Astrocyte (in vitro differentiated cells and primary cell): Measurements from ENCODE around the gene BYSL. TPM values are rescaled to one million over a fixed set of nuclear protein-coding genes. Genes with fewer than 3 reads are reported as not detected.

Experiments used
- DNase-seq: peaks from one replicate; pipeline ENCODE4 v3.0.0-alpha.2; 2010; ENCODE audit warnings: low read depth
- FAIRE-seq: peaks from 2 replicates; lab custom pipeline; 2011; peaks lifted over from hg19 to GRCh38; lab: Jason Lieb, UNC
- H2AFZ ChIP-seq: 2 replicates; pipeline ENCODE4 v1.6.0; 2012; ENCODE audit warnings: low read depth, low read length, inconsistent platforms
- H3K27ac ChIP-seq: 2 replicates; pipeline ENCODE4 v1.5.1; 2011; ENCODE audit warnings: low read depth, low read length, inconsistent platforms
- H3K27me3 ChIP-seq: 2 replicates; pipeline ENCODE4 v1.6.0; 2011; ENCODE audit warnings: low read length, inconsistent platforms; ENCODE audit not compliant: insufficient read depth
- H3K36me3 ChIP-seq: 2 replicates; pipeline ENCODE4 v1.5.1; 2011; ENCODE audit warnings: low read length, inconsistent platforms; ENCODE audit not compliant: insufficient read depth
- H3K4me1 ChIP-seq: 2 replicates; pipeline ENCODE4 v1.5.1; 2011; ENCODE audit warnings: low read length, inconsistent platforms; ENCODE audit not compliant: insufficient read depth
- H3K4me2 ChIP-seq: 2 replicates; pipeline ENCODE4 v1.6.0; 2012; ENCODE audit warnings: low read length, inconsistent platforms
- H3K4me3 ChIP-seq: 2 replicates; pipeline ENCODE4 v1.5.1; 2011; ENCODE audit warnings: low read depth, mild to moderate bottlenecking, low read length, inconsistent platforms; ENCODE audit not compliant: insufficient read depth
- H3K79me2 ChIP-seq: 2 replicates; pipeline ENCODE4 v1.6.0; 2012; ENCODE audit warnings: mild to moderate bottlenecking, low read length, inconsistent platforms; ENCODE audit not compliant: insufficient read depth
- H3K9ac ChIP-seq: 2 replicates; pipeline ENCODE4 v1.6.0; 2012; ENCODE audit warnings: mild to moderate bottlenecking, low read length, inconsistent platforms
- H3K9me3 ChIP-seq: 2 replicates; pipeline ENCODE4 v1.5.1; 2012; ENCODE audit warnings: low read depth, mild to moderate bottlenecking, low read length, inconsistent platforms; ENCODE audit not compliant: insufficient read depth
- H4K20me1 ChIP-seq: 2 replicates; pipeline ENCODE4 v1.6.0; 2012; ENCODE audit warnings: low read length, inconsistent platforms; ENCODE audit not compliant: insufficient read depth
- H3K27ac Mint-ChIP-seq: one replicate; pipeline ENCODE4 v1.8.0; 2021; ENCODE audit warnings: mild to moderate bottlenecking, mixed read lengths; ENCODE audit not compliant: unreplicated experiment
- H3K27me3 Mint-ChIP-seq: one replicate; pipeline ENCODE4 v1.8.0; 2021; ENCODE audit warnings: low read depth, mixed read lengths; ENCODE audit not compliant: unreplicated experiment
- H3K36me3 Mint-ChIP-seq: one replicate; pipeline ENCODE4 v1.8.0; 2021; ENCODE audit warnings: low read depth, mixed read lengths; ENCODE audit not compliant: unreplicated experiment
- H3K4me1 Mint-ChIP-seq: one replicate; pipeline ENCODE4 v1.8.0; 2021; ENCODE audit warnings: low read depth, mixed read lengths; ENCODE audit not compliant: unreplicated experiment
- H3K4me3 Mint-ChIP-seq: one replicate; pipeline ENCODE4 v1.8.0; 2021; ENCODE audit warnings: mild to moderate bottlenecking, moderate library complexity, mixed read lengths; ENCODE audit not compliant: unreplicated experiment
- H3K9me3 Mint-ChIP-seq: one replicate; pipeline ENCODE4 v1.8.0; 2021; ENCODE audit warnings: mild to moderate bottlenecking, mixed read lengths; ENCODE audit not compliant: unreplicated experiment
- CTCF ChIP-seq: IDR thresholded peaks from 2 replicates; pipeline ENCODE4 v1.5.1; 2011; ENCODE audit warnings: low read depth, mild to moderate bottlenecking, inconsistent platforms, low read length, moderate library complexity; ENCODE audit not compliant: insufficient read depth
- EZH2 ChIP-seq: IDR thresholded peaks from 2 replicates; pipeline ENCODE4 v1.6.1; 2012; ENCODE audit warnings: mild to moderate bottlenecking, low read length, inconsistent platforms; ENCODE audit not compliant: insufficient read depth
- total RNA-seq: library from RNA; stranded (reverse); gene quantifications from 2 replicates; pipeline ENCODE4 v1.2.1, GENCODE V29; 2021

BYSL gene
- total RNA-seq, 1 donor from 2014 or later: 41.2 TPM

GRCh38 chr6:41975276-41975675, 54.0 kb downstream of the BYSL start:
- Histone ChIP-seq H3K79me2 (no peaks in the 10 kb centered on the region), H3K36me3 (no peaks in the 10 kb centered on the region), H2AFZ (no peak overlapping the region), H3K27me3 (no peaks in the 10 kb centered on the region), H3K4me1 (peaks cover 8% of the 10 kb centered on the region), H4K20me1 (no peaks in the 10 kb centered on the region), H3K9me3 (no peaks in the 10 kb centered on the region), H3K27ac (no peak overlapping the region), H3K4me2 (no peak overlapping the region), H3K9ac (no peak overlapping the region), H3K4me3 (no peak overlapping the region)
- FAIRE-seq: no peak
- no peak overlapping the region for H3K4me3 Mint-ChIP-seq
- no peak for DNase-seq
- peaks cover 2% of the 10 kb centered on the region for H3K27me3 Mint-ChIP-seq
- no peaks in the 10 kb centered on the region for H3K36me3 Mint-ChIP-seq
- H3K9me3 Mint-ChIP-seq: no peaks in the 10 kb centered on the region
- no peak for TF ChIP-seq CTCF
- no peak for TF ChIP-seq EZH2
- no peak overlapping the region for H3K27ac Mint-ChIP-seq
- peaks cover 6% of the 10 kb centered on the region for H3K4me1 Mint-ChIP-seq

DNA sequence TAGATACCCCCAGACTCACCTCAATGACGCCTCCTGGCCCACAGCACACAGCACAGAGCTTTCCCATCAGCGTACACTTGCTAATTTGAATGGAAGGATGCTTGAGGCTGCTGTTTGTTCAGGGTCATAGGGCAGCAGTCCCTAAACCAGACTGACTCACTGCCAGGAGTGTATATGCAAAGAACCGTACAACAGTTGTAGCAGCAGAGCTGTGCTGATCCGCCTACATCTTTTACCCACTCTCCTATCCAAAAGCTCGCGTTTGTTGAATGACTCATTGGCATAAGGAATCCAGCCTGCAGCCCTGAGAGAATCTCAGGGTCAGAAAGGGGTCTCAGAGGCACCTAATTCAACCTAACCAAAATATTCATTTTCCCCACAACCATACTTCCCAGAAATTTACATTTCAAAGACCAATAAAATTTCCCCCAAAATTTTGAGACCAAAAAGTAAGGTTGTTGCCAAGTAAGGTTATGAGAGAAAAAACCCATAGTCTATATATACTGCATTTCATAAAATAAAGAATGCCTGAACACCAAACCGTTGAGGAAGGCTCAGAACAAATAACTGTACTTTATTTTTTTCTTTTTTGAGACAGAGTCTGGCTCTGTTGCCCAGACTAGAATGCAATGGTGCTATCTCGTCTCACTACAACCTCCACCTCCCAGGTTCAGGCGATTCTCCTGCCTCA, 55.6 kb downstream of the BYSL start:
- Histone ChIP-seq H3K27ac (no peak overlapping the region), H4K20me1 (no peaks in the 10 kb centered on the region), H3K4me1 (peaks cover 8% of the 10 kb centered on the region), H3K9ac (no peak overlapping the region), H3K79me2 (no peaks in the 10 kb centered on the region), H2AFZ (no peak overlapping the region), H3K4me2 (peak overlapping the region; percentile 27), H3K27me3 (no peaks in the 10 kb centered on the region), H3K36me3 (no peaks in the 10 kb centered on the region), H3K9me3 (no peaks in the 10 kb centered on the region), H3K4me3 (no peak overlapping the region)
- no peak for TF ChIP-seq CTCF
- TF ChIP-seq EZH2: no peak
- DNase-seq (peak; percentile 84), FAIRE-seq (no peak)
- Mint-ChIP-seq H3K9me3 (peaks cover 4% of the 10 kb centered on the region), H3K4me1 (peaks cover 6% of the 10 kb centered on the region), H3K4me3 (no peak overlapping the region), H3K27me3 (peaks cover 2% of the 10 kb centered on the region), H3K36me3 (no peaks in the 10 kb centered on the region), H3K27ac (no peak overlapping the region)

Other genes with a start within 250 kb of the BYSL start
- gene TFEB, start 185.9 kb upstream of the BYSL start, total RNA-seq: 3.9 and 4.7 TPM in 2 replicates
- gene PGC, start 174.1 kb upstream of the BYSL start, total RNA-seq: not detected in 2 replicates
- gene FRS3, start 141.6 kb upstream of the BYSL start, total RNA-seq: 3.1 and 3.6 TPM in 2 replicates
- gene PRICKLE4, start 140.7 kb upstream of the BYSL start, total RNA-seq: 3.1 and 3.4 TPM in 2 replicates
- gene TOMM6, start 133.8 kb upstream of the BYSL start, total RNA-seq: 147 and 159 TPM in 2 replicates
- 3.8 and 5.5 TPM in 2 replicates for gene USP49, start 26.1 kb upstream of the BYSL start, total RNA-seq
- gene MED20, start 360 bp upstream of the BYSL start, total RNA-seq: 27.1 and 28.9 TPM in 2 replicates
- 64.8 and 69.9 TPM in 2 replicates for gene CCND3, start 20.3 kb downstream of the BYSL start, total RNA-seq
- 13.6 and 14.8 TPM in 2 replicates for gene TAF8, start 129.0 kb downstream of the BYSL start, total RNA-seq
- 3.3 and 5.3 TPM in 2 replicates for gene C6orf132, start 221.1 kb downstream of the BYSL start, total RNA-seq